ENCODE results near the gene BTLA.
"Not testable (repeated sequence)": the region's sequence is repeated elsewhere in the genome, so short reads cannot be mapped to it uniquely, and the experiment has no call there.

DNA sequence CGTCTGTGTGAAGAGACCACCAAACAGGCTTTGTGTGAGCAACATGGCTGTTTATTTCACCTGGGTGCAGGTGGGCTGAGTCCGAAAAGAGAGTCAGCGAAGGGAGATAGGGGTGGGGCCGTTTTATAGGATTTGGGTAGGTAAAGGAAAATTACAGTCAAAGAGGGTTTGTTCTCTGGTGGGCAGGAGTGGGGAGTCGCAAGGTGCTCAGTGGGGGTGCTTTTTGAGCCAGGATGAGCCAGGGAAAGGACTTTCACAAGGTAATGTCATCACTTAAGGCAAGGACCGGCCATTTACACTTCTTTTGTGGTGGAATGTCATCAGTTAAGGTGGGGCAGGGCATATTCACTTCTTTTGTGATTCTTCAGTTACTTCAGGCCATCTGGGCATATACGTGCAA is 76.4 kb downstream of the BTLA start:
- not testable (repeated sequence) for TF ChIP-seq POLR2A, EP300 (IDR thresholded peaks at IDR 0.05)
- TF ChIP-seq, protein P1, sequence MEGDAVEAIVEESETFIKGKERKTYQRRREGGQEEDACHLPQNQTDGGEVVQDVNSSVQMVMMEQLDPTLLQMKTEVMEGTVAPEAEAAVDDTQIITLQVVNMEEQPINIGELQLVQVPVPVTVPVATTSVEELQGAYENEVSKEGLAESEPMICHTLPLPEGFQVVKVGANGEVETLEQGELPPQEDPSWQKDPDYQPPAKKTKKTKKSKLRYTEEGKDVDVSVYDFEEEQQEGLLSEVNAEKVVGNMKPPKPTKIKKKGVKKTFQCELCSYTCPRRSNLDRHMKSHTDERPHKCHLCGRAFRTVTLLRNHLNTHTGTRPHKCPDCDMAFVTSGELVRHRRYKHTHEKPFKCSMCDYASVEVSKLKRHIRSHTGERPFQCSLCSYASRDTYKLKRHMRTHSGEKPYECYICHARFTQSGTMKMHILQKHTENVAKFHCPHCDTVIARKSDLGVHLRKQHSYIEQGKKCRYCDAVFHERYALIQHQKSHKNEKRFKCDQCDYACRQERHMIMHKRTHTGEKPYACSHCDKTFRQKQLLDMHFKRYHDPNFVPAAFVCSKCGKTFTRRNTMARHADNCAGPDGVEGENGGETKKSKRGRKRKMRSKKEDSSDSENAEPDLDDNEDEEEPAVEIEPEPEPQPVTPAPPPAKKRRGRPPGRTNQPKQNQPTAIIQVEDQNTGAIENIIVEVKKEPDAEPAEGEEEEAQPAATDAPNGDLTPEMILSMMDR (IDR thresholded peaks at IDR 0.05) = not testable (repeated sequence)
